HL-60 (cell line): ENCODE data around the gene BCAR3.

Source experiments
- GABPA ChIP-seq: IDR thresholded peaks from 2 replicates; pipeline ENCODE4 v1.6.1; 2012; ENCODE audit warnings: low read depth
- POLR2AphosphoS5 ChIP-seq: IDR thresholded peaks from 2 replicates; pipeline ENCODE4 v1.6.1; 2012; ENCODE audit warnings: low read depth
- SPI1 ChIP-seq: IDR thresholded peaks from 2 replicates; pipeline ENCODE4 v1.6.1; 2012; ENCODE audit warnings: low read depth, mild to moderate bottlenecking, borderline replicate concordance
- TF ChIP-seq, protein P1 (sequence below): IDR thresholded peaks from one replicate; pipeline ENCODE4 v1.5.1; 2011; ENCODE audit warnings: low read length, control low read depth, inconsistent platforms; ENCODE audit not compliant: insufficient read depth
- TF ChIP-seq, protein P2 (sequence below): IDR thresholded peaks from 2 replicates; pipeline ENCODE4 v1.6.1; 2012; ENCODE audit warnings: low read depth; ENCODE audit not compliant: insufficient replicate concordance

DNA sequence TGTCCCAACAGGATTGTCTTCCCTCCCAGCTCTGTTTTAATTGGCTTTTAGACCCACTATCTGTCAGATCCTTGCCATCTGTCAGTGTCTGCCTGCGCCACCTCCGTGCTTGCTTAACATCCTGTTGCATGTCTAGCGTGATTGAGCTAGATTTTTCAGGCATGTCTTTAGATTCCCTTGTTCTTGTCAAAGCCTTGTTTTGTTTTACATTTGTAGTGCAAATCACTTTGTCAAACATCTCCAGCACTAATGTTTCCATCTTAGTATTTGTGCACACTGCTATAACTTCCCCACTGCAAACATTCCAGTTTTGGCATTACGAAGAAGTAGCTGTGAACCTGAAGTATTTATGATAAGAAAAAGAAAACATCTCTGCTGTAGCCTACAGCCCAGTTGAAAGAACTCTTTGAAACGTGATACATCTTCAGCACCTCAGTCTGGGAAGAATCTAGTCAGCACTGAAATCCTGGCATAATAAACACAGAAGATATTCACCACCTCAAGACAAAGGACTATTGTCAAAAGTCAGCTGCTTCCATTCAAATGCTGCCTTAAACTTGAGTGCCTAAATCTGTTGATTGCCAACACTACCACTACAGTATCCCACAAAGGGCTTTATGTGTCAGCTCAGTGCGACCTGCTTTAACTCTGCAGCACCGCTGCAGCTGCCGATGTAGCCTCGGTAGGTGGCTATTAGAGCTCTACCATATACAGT lies 128.7 kb downstream of the BCAR3 start:
- TF ChIP-seq, protein P1, sequence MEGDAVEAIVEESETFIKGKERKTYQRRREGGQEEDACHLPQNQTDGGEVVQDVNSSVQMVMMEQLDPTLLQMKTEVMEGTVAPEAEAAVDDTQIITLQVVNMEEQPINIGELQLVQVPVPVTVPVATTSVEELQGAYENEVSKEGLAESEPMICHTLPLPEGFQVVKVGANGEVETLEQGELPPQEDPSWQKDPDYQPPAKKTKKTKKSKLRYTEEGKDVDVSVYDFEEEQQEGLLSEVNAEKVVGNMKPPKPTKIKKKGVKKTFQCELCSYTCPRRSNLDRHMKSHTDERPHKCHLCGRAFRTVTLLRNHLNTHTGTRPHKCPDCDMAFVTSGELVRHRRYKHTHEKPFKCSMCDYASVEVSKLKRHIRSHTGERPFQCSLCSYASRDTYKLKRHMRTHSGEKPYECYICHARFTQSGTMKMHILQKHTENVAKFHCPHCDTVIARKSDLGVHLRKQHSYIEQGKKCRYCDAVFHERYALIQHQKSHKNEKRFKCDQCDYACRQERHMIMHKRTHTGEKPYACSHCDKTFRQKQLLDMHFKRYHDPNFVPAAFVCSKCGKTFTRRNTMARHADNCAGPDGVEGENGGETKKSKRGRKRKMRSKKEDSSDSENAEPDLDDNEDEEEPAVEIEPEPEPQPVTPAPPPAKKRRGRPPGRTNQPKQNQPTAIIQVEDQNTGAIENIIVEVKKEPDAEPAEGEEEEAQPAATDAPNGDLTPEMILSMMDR: no peak
- 0 out of 2 replicates have a peak, but pooled peaks have one; percentile 41 for TF ChIP-seq POLR2AphosphoS5
- TF ChIP-seq, protein P2, sequence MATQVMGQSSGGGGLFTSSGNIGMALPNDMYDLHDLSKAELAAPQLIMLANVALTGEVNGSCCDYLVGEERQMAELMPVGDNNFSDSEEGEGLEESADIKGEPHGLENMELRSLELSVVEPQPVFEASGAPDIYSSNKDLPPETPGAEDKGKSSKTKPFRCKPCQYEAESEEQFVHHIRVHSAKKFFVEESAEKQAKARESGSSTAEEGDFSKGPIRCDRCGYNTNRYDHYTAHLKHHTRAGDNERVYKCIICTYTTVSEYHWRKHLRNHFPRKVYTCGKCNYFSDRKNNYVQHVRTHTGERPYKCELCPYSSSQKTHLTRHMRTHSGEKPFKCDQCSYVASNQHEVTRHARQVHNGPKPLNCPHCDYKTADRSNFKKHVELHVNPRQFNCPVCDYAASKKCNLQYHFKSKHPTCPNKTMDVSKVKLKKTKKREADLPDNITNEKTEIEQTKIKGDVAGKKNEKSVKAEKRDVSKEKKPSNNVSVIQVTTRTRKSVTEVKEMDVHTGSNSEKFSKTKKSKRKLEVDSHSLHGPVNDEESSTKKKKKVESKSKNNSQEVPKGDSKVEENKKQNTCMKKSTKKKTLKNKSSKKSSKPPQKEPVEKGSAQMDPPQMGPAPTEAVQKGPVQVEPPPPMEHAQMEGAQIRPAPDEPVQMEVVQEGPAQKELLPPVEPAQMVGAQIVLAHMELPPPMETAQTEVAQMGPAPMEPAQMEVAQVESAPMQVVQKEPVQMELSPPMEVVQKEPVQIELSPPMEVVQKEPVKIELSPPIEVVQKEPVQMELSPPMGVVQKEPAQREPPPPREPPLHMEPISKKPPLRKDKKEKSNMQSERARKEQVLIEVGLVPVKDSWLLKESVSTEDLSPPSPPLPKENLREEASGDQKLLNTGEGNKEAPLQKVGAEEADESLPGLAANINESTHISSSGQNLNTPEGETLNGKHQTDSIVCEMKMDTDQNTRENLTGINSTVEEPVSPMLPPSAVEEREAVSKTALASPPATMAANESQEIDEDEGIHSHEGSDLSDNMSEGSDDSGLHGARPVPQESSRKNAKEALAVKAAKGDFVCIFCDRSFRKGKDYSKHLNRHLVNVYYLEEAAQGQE: no peak
- TF ChIP-seq SPI1: no peak
- no peak for TF ChIP-seq GABPA
